ENCODE measurements around the gene SH3BGRL.

Gene SH3BGRL

DNA sequence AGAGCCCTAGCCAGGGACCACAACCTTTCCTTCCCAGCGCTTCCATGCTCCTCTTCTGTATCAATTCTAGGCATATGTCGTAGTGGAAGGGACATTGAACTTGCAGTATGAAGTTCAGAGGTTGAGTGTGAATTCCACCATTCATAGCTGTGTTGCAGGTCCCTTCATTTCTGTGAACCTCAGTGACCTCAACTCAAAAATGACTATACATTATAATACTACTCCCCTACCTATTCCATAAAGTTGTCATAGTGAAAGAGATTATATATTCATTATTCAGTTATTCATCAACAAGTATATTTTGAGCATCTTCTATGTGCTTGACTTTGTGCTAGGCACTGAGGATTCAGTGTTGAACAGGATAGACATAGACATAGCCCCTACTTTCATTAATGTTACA, 28.0 kb downstream of the SH3BGRL start:
- TF ChIP-seq, protein P1, sequence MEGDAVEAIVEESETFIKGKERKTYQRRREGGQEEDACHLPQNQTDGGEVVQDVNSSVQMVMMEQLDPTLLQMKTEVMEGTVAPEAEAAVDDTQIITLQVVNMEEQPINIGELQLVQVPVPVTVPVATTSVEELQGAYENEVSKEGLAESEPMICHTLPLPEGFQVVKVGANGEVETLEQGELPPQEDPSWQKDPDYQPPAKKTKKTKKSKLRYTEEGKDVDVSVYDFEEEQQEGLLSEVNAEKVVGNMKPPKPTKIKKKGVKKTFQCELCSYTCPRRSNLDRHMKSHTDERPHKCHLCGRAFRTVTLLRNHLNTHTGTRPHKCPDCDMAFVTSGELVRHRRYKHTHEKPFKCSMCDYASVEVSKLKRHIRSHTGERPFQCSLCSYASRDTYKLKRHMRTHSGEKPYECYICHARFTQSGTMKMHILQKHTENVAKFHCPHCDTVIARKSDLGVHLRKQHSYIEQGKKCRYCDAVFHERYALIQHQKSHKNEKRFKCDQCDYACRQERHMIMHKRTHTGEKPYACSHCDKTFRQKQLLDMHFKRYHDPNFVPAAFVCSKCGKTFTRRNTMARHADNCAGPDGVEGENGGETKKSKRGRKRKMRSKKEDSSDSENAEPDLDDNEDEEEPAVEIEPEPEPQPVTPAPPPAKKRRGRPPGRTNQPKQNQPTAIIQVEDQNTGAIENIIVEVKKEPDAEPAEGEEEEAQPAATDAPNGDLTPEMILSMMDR (conservative IDR thresholded peaks at IDR 0.05; ENCODE audit: control insufficient read depth, insufficient read depth, low read depth, low read length) = no peak
- no peak for DNase-seq (ENCODE audit: low read depth)
- no peak overlapping the region for H3K4me3 ChIP-seq (ENCODE audit: control insufficient read depth, low read depth, low read length)

DNA sequence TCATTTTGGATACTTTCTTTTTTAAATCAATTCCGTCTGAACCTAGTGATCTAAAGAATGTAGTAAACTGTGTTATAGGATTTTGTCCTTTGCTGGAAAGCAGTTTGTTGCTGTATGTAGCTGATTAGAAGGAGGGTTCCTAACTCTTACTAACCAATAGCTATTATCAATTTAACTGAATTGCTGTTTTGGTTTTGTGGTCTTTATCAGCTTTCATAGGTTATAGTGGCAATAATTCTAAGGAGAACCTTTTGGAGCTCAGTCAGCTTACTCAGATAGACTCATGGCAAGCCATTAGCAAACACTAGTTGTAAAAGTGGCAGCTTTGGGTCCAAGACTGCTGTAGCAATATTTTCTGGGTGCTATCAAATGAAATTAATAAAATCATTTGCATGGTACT, 29.6 kb downstream of the SH3BGRL start:
- DNase-seq (ENCODE audit: low read depth) = no peak
- H3K4me3 ChIP-seq (ENCODE audit: control insufficient read depth, low read depth, low read length) = no peak overlapping the region
- TF ChIP-seq, protein P1 (conservative IDR thresholded peaks at IDR 0.05; ENCODE audit: control insufficient read depth, insufficient read depth, low read depth, low read length) = no peak

DNA sequence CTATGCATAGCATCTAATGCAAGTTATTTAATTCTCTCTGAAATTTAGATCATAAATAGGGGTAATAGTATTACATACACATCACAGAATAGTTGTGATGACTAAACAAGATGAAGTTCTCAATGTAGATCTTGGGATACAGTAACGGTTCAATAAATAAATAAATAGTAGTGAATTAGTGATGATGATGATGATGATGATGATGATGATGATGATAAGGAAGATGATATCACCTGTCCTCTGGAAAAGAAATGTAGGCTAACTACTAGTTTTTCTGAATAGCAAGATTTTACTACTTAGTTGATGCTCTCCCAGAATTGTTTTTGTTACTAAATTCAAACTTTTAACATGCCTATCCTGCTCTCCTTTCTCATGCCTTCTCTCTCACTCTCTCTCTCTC, 30.3 kb downstream of the SH3BGRL start:
- no peak for DNase-seq (ENCODE audit: low read depth)
- H3K4me3 ChIP-seq (ENCODE audit: control insufficient read depth, low read depth, low read length) = no peak overlapping the region
- TF ChIP-seq, protein P1 (conservative IDR thresholded peaks at IDR 0.05; ENCODE audit: control insufficient read depth, insufficient read depth, low read depth, low read length) = no peak

DNA sequence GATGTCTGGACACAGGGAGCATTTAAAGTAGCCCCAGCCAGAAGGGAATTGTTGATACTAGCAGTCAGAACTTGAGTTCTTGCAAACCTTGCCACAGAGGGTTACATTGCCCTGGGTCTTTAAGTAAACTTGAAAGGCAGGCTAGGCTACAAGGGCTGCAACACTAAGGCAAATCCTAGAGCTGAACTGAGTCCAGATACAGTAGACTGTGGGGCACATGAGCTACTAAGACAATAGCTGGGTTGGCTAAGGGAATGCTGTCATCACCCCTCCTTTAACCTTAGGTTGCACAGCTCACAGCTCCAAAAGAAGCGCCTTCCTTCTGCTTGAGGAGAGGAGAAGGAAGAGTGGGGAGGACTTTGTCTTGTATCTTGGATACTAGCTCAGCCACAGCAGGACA, 35.6 kb downstream of the SH3BGRL start:
- DNase-seq (ENCODE audit: low read depth) = no peak
- TF ChIP-seq, protein P1 (conservative IDR thresholded peaks at IDR 0.05; ENCODE audit: control insufficient read depth, insufficient read depth, low read depth, low read length) = no peak
- no peak overlapping the region for H3K4me3 ChIP-seq (ENCODE audit: control insufficient read depth, low read depth, low read length)

DNA sequence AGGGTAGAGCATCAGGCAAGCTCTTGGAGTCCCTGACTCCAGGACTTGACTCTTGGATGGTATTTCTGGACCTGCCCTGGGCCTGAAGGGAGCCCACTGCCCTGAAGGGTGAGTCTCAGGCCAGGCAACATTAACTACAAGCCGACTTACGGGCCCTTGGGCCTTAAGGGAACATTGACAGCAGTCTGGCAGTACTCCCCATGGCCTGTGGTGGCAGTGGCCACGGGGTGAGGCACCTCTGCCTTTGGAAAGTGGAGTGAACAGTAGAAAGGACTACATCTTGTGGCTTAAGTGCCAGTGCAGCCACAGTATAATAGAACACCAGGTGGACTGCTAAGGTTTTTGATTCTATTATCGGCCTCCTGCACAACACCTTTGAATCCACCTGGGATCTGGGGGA, 36.3 kb downstream of the SH3BGRL start:
- TF ChIP-seq, protein P1 (conservative IDR thresholded peaks at IDR 0.05; ENCODE audit: control insufficient read depth, insufficient read depth, low read depth, low read length) = no peak
- DNase-seq (ENCODE audit: low read depth) = no peak

DNA sequence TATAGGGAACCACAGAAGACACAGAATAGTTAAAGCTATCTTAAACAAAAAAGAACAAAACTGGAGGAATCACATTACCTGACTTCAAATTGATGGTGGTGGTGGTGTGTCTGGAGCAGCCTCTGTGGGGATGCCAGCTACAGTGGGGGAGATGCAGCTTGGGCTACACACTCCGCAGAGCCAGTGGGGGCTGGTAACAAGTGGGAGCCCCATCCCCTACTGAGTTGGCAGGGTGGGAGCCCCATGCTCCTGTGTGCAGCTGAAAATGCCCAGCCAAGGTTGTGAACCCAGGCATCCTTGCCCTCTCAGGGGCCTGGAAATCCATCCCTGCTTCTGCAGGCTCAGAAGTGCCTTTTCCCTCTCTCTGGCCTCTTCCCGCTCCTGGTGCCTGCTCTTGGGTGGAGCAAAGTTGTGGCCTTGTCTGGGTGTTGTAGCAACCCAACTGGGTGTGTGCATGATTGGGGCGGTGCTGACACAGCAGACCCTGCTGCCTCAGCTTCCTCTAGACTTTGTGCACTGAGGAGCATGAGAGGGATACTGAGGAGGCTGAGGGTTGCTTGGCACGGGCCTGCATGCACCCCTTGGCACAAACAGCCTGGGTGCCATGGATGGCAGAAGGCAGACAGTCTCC, 38.9 kb downstream of the SH3BGRL start:
- H3K4me3 ChIP-seq (ENCODE audit: control insufficient read depth, low read depth, low read length) = no peak overlapping the region
- no peak for DNase-seq (ENCODE audit: low read depth)
- TF ChIP-seq, protein P1 (conservative IDR thresholded peaks at IDR 0.05; ENCODE audit: control insufficient read depth, insufficient read depth, low read depth, low read length) = no peak

More for the DNA sequence above, 36.3 kb downstream of the SH3BGRL start:
- no peak overlapping the region for H3K4me3 ChIP-seq (ENCODE audit: control insufficient read depth, low read depth, low read length)

DNA sequence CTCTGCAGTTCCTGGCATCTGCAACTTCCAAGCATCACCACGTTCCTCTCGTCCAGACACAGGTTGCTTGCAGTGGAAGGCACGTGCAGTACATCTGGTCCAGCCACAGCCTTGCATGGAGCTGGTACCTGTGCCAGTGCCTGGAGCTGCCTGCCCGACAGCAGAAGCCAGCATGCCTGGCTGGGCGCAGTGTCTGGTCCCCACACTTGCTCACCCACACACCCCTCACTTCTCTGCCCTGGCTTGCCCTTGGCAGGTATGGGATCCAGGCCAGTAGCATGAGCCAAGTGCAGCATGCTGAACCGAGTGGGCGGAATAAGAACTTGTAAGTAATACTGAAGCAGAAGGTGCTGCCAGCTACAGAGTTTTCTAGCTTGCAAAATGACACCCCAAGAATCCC, 39.9 kb downstream of the SH3BGRL start:
- DNase-seq (ENCODE audit: low read depth) = no peak
- TF ChIP-seq, protein P1 (conservative IDR thresholded peaks at IDR 0.05; ENCODE audit: control insufficient read depth, insufficient read depth, low read depth, low read length) = no peak
- no peak overlapping the region for H3K4me3 ChIP-seq (ENCODE audit: control insufficient read depth, low read depth, low read length)
